Coronary artery (tissue), 2 donors: ENCODE data around the gene NRG2.

Experiments used
- DNase-seq: peaks from one replicate; pipeline ENCODE4 v3.0.0-alpha.2; 2017; ENCODE audit warnings: low spot score
- H3K27ac ChIP-seq, 2 donors: fragments of 200-600 bp; sonication (generic); one replicate each; pipeline ENCODE4 v1.5.1; 2016 to 2019
- H3K4me3 ChIP-seq: fragments of 200-600 bp; sonication (generic); 2 replicates; pipeline ENCODE4 v1.5.1; 2016; ENCODE audit warnings: mild to moderate bottlenecking, moderate library complexity
- TF ChIP-seq, protein P1 (sequence below): fragments of 200-600 bp; sonication (generic); IDR thresholded peaks from one replicate; pipeline ENCODE4 v1.5.1; 2019; ENCODE audit warnings: antibody characterized with exemption

Gene NRG2

DNA sequence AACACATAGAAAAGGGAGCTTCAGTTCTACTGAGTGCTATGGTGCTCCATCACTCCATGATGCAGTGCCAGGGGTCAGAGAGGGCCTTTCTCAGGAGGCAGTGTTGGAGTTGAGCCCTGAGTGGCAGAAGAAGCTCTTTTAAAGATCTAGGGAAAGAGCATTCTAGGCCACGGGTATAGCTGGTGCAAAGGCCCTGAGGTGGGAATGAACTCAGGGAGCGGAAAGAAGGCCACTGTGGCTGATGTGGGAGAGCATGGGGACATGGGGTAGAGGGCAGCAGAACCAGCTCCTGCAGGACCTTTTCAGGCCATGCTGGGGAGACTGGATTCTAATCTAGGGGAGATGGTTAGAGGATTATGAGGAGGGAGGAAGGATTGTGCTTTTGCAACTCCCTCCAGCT lies 237.6 kb downstream of the NRG2 start:
- TF ChIP-seq, protein P1, sequence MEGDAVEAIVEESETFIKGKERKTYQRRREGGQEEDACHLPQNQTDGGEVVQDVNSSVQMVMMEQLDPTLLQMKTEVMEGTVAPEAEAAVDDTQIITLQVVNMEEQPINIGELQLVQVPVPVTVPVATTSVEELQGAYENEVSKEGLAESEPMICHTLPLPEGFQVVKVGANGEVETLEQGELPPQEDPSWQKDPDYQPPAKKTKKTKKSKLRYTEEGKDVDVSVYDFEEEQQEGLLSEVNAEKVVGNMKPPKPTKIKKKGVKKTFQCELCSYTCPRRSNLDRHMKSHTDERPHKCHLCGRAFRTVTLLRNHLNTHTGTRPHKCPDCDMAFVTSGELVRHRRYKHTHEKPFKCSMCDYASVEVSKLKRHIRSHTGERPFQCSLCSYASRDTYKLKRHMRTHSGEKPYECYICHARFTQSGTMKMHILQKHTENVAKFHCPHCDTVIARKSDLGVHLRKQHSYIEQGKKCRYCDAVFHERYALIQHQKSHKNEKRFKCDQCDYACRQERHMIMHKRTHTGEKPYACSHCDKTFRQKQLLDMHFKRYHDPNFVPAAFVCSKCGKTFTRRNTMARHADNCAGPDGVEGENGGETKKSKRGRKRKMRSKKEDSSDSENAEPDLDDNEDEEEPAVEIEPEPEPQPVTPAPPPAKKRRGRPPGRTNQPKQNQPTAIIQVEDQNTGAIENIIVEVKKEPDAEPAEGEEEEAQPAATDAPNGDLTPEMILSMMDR = no peak
- no peak overlapping the region for H3K27ac ChIP-seq
- no peak for DNase-seq
- no peak overlapping the region for H3K4me3 ChIP-seq

DNA sequence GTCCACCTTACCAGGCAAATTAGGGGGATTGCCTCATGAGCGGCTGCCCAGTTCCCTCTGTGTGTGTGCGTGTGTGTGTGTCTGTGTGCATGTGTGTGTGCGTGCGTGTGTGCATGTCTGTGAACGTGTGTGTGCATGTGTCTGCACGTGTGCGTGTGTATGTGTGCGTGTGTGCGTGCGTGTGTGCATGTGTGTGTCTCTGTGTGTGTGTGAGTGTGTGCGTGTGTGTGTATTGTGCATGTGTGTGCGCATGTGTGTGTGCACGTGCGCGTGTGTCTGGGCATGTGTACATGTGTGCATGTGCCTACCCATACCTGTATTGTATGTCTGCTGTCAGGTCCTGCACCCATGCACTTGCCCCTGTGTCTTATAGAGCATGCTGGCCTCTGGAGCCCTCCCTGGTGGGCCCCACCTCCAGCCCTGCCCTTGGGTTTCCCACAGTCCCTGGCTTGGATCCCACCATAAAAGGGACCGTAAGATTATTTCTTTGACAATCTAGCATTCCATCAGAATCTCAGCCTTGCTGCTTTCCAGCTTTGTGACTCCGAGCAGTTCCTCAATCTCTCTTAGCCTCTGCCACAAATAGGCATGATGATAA lies 238.2 kb downstream of the NRG2 start:
- TF ChIP-seq, protein P1 = no peak
- Histone ChIP-seq H3K4me3 (no peak overlapping the region), H3K27ac (no peak overlapping the region)
- no peak for DNase-seq

DNA sequence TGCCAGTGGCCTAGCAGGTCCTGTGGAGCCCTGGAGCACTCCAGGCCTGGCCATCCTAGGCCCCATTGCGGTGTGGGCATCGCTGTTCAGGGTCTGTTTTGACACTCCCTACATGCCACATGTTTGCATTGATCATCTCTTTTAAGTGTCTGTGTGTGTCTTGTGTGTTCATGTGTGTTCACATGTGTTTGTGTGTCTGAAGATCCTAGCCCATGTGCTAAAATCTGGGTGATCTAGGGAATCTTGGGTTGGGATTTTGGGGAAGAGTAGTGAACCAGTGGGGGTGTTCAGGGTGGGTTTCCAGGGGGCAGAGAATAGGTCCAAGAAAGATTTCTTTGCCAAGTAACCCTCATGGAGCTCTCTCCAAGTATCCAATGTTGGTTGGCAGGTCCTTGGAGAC lies 239.1 kb downstream of the NRG2 start:
- no peak overlapping the region for H3K27ac ChIP-seq
- no peak overlapping the region for H3K4me3 ChIP-seq
- TF ChIP-seq, protein P1 = no peak
- DNase-seq = no peak

DNA sequence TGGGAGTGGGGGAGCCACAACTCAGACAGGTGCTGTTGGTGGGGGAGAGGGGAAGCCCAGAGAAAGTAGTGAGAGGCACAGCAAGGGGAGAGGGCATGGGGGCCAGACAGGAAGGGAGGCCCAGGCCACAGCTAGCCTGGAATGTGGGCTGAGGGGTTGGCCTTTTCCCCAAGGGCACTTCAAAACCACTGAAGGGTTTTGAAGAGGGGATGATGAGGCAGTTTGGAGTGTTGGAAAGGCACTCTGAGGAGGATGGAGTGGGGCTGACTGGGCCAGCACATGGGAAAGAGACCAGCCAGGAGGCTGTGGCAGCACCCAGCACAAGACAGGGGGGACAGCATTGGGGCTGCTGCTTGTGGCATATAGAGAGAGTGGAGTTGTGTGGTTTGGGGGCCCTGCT lies 243.7 kb downstream of the NRG2 start:
- DNase-seq = no peak
- TF ChIP-seq, protein P1 = no peak
- no peak overlapping the region for H3K27ac ChIP-seq
- H3K4me3 ChIP-seq = no peak overlapping the region

DNA sequence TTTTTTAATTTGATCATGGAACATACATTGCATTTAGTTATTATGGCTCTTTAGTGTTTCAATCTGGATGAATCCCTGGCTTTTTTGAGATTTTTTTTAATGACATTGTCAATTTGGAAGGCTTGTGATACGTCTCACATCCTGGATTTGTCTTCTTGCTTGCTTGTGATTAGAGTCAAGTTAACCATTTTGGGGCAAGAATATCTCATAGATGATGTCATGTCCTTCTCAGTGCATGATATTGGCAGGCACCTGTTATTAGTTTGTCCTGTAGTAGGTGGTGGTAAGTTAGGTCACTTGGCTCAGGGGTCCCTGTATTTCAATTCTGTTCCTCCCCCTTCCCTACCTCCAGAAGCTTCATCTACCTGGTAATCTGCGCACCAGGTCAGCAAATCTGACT lies 244.2 kb downstream of the NRG2 start:
- Histone ChIP-seq H3K4me3 (no peak overlapping the region), H3K27ac (no peak overlapping the region)
- TF ChIP-seq, protein P1 = no peak
- no peak for DNase-seq

DNA sequence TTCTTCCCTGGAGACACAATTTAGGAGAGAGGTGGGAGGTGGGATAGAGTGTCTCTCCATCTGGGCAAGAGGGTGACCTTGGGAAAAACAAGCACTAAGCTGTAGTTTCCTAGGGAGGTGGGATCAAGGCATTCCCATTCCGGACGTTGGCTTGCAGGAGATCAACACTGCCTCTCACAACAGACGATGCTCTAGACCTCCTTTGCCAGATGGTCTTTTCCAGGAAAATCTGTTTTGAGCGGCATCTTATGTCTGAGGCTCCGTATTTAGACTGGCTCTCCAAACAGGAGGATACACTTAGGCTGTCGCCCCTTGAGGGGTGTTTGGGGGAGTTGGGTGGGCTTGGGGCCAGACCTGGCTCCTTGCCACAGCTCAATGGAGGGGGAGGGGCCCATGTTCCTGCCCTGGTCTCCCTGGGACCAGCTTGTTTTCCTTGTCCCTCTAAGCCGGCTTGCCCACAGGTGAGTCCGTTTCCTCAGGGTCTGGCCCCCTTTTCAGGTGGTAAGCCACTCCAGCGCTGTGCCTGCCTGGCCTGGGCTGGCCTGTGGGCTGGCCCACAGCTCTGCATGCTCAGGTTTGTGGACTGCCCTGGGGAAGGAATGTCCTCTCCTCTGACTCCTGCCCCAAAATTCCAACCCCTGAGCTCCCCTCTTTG lies 245.1 kb downstream of the NRG2 start:
- TF ChIP-seq, protein P1 = no peak
- H3K27ac ChIP-seq = no peak overlapping the region
- no peak overlapping the region for H3K4me3 ChIP-seq
- DNase-seq = no peak

DNA sequence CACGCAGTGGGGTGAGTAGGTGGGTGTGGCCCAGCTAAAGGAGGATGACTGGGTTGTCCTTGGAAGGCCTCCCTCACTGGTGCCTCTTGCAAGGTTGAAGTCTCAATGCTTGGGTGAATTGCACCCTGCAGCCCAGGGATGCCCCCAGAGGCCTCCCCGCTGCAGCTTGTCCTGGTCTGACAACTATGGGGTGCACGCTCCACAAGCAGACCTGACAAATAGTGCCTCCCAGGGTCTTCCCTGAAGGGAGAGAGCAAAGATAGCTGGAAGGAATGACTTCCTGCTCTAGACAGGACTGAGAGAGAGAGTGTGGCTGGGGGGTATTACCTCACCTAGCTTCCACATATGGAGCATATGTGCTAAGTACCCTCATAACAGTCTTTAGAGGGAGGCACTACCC lies 245.8 kb downstream of the NRG2 start:
- no peak for DNase-seq
- TF ChIP-seq, protein P1 = no peak
- no peak overlapping the region for H3K27ac ChIP-seq
- H3K4me3 ChIP-seq = no peak overlapping the region
